HCT116 (cell line): ENCODE measurements around the gene RHBDD1. TPM values are rescaled to one million over a fixed set of nuclear protein-coding genes. Genes with fewer than 3 reads are reported as not detected.

ENCODE experiments used
- ATAC-seq: fragments of 200-7000 bp; cut with Tn5 transposase; 2 replicates; pipeline ENCODE4 v1.9.1; 2020; ENCODE audit warnings: mild to moderate bottlenecking, moderate library complexity
- BruUV-seq: library from RNA; stranded (reverse); fragments of 400-500 nt; replicated peaks from 2 replicates; lab custom pipeline; 2021; lab: Mats Ljungman, UMichigan
- CTCF ChIA-PET: fragments of 300-600 bp; sonication (Branson Sonifier 250); formaldehyde crosslinking; loops from one replicate; lab custom pipeline; 2021; ENCODE audit warnings: antibody characterized with exemption; lab: Charles Lee
- POLR2A ChIA-PET: fragments of 300-600, 350-600 bp; sonication (Branson Sonifier 250); formaldehyde crosslinking; loops from one replicate; lab custom pipeline; 2021; ENCODE audit warnings: antibody characterized with exemption; lab: Charles Lee
- RAD21 ChIA-PET, 2 experiments: fragments of 300-600 bp; sonication (Branson Sonifier 250); formaldehyde crosslinking; loops; one replicate each; lab custom pipeline; 2023; ENCODE audit warnings: low total read pairs in 2 of 2; ENCODE audit not compliant: uncharacterized antibody in 2 of 2, unreplicated experiment in 2 of 2, low non-redundant PET in 1 of 2; lab: Charles Lee
- DNase-seq: peaks from one replicate; pipeline ENCODE4 v3.0.0-alpha.2; 2010; ENCODE audit warnings: low read depth, low spot score
- H2AFZ ChIP-seq: fragments of 200-600 bp; shearing (Covaris generic), sonication (generic); 2 replicates; pipeline ENCODE4 v1.6.1; 2017; ENCODE audit warnings: low read depth, mixed run types, mixed read lengths, antibody characterized with exemption, low read length; ENCODE audit not compliant: poor library complexity, severe bottlenecking
- H3K27ac ChIP-seq: 2 replicates; pipeline ENCODE4 v1.5.1; 2012; ENCODE audit warnings: low read depth, low read length
- H3K27me3 ChIP-seq: fragments of 200-600 bp; sonication (generic); 2 replicates; pipeline ENCODE4 v1.6.1; 2016; ENCODE audit warnings: mixed run types, low read length, mixed read lengths; ENCODE audit not compliant: insufficient read depth
- H3K36me3 ChIP-seq, 2 experiments: fragments of 200-500 bp in 1 of 2; fragments of 200-600 bp in 1 of 2; sonication (Bioruptor generic) in 1 of 2; sonication (generic) in 1 of 2; 2 replicates each; pipeline versions ENCODE4 v1.5.1 to v1.6.1; 2014 to 2016; ENCODE audit warnings: low read length in 2 of 2, inconsistent platforms in 1 of 2, mixed read lengths in 1 of 2, mixed run types in 1 of 2; ENCODE audit not compliant: insufficient read depth in 2 of 2, control insufficient read depth in 1 of 2
- H3K4me1 ChIP-seq, 2 experiments: fragments of 200-600 bp in 1 of 2; sonication (generic) in 1 of 2; 2 replicates each; pipeline versions ENCODE4 v1.5.1 to v1.6.1; 2012 to 2017; ENCODE audit warnings: low read length in 2 of 2, inconsistent platforms in 1 of 2, mild to moderate bottlenecking in 1 of 2, mixed read lengths in 1 of 2, mixed run types in 1 of 2, moderate library complexity in 1 of 2; ENCODE audit not compliant: insufficient read depth in 2 of 2, control insufficient read depth in 1 of 2
- H3K4me2 ChIP-seq: fragments of 200-600 bp; sonication (generic); 2 replicates; pipeline ENCODE4 v1.6.1; 2017; ENCODE audit warnings: mixed run types, low read length, mixed read lengths
- H3K4me3 ChIP-seq, 2 experiments: fragments of 200-600 bp in 1 of 2; sonication (generic) in 1 of 2; replicated peaks in 1 of 2; 2 replicates each; pipeline ENCODE4 v1.5.1; 2011 to 2016; ENCODE audit warnings: low read length in 2 of 2, control low read depth in 1 of 2, low read depth in 1 of 2, mild to moderate bottlenecking in 1 of 2, mixed read lengths in 1 of 2, mixed run types in 1 of 2
- H3K79me2 ChIP-seq: fragments of 200-600 bp; sonication (generic); 2 replicates; pipeline ENCODE4 v1.6.1; 2017; ENCODE audit warnings: mild to moderate bottlenecking, mixed run types, low read length, moderate library complexity, mixed read lengths; ENCODE audit not compliant: insufficient read depth
- H3K9ac ChIP-seq: fragments of 200-600 bp; sonication (generic); 2 replicates; pipeline ENCODE4 v1.6.1; 2016; ENCODE audit warnings: low read length, mixed read lengths
- H3K9me2 ChIP-seq: fragments of 200-600 bp; sonication (generic), shearing (Covaris generic); 2 replicates; pipeline ENCODE4 v1.6.1; 2017; ENCODE audit warnings: mixed run types, mild to moderate bottlenecking, moderate library complexity; ENCODE audit not compliant: insufficient read depth
- H3K9me3 ChIP-seq, 2 experiments: fragments of 200-500 bp in 1 of 2; fragments of 200-600 bp in 1 of 2; sonication (Bioruptor generic) in 1 of 2; sonication (generic) in 1 of 2; 2 replicates each; pipeline ENCODE4 v1.6.1; 2014 to 2017; ENCODE audit warnings: low read length in 2 of 2, mixed read lengths in 2 of 2, inconsistent platforms in 1 of 2, low read depth in 1 of 2, mild to moderate bottlenecking in 1 of 2, mixed run types in 1 of 2, moderate library complexity in 1 of 2; ENCODE audit not compliant: control insufficient read depth in 1 of 2, insufficient read depth in 1 of 2
- H4K20me1 ChIP-seq: fragments of 200-600 bp; sonication (generic), shearing (Covaris generic); 2 replicates; pipeline ENCODE4 v1.6.1; 2017; ENCODE audit warnings: mixed run types, mild to moderate bottlenecking, moderate library complexity; ENCODE audit not compliant: insufficient read depth
- CTCF ChIP-seq, 3 experiments: fragments of 200-600 bp in 1 of 3; sonication (generic) in 1 of 3; IDR thresholded peaks in 2 of 3; conservative IDR thresholded peaks in 1 of 3; 2 replicates each; pipeline ENCODE4 v1.5.1; 2012 to 2017; ENCODE audit warnings: low read depth in 2 of 3, low read length in 2 of 3, antibody characterized with exemption in 1 of 3, borderline replicate concordance in 1 of 3, control low read depth in 1 of 3, mild to moderate bottlenecking in 1 of 3, mixed read lengths in 1 of 3, mixed run types in 1 of 3, moderate library complexity in 1 of 3; ENCODE audit not compliant: insufficient read depth in 1 of 3
- FOSL1 ChIP-seq: IDR thresholded peaks from 2 replicates; pipeline ENCODE4 v1.6.1; 2012; ENCODE audit warnings: low read depth
- JUND ChIP-seq: IDR thresholded peaks from 2 replicates; pipeline ENCODE4 v1.6.1; 2012
- POLR2AphosphoS5 ChIP-seq: IDR thresholded peaks from 2 replicates; pipeline ENCODE4 v1.6.1; 2011; ENCODE audit warnings: mild to moderate bottlenecking, low read depth, low read length, moderate library complexity
- SIN3A ChIP-seq: IDR thresholded peaks from 2 replicates; pipeline ENCODE4 v1.6.1; 2012; ENCODE audit warnings: low read depth
- TCF7L2 ChIP-seq: IDR thresholded peaks from 2 replicates; pipeline ENCODE4 v1.7.0; 2011; ENCODE audit warnings: borderline replicate concordance, inconsistent platforms; ENCODE audit not compliant: insufficient read depth, insufficient read length; ENCODE audit errors: extremely low read depth
- ZNF274 ChIP-seq: fragments of 200-500 bp; sonication (Bioruptor generic); IDR thresholded peaks from 2 replicates; pipeline ENCODE4 v1.6.1; 2014; ENCODE audit warnings: mild to moderate bottlenecking, low read depth, low read length, inconsistent platforms
- intact Hi-C: fragments of 100-400 bp; cut with micrococcal nuclease; formaldehyde crosslinking; loops from 2 replicates; pipeline ENCODE4 v1.10.0; 2022
- total RNA-seq: library from RNA; stranded (reverse); gene quantifications from one replicate; pipeline ENCODE4 v1.2.1, GENCODE V29; 2021; ENCODE audit not compliant: unreplicated experiment

The RHBDD1 gene
- total RNA-seq, 1 experiment from 2014 or later: 73.8 TPM

DNA sequence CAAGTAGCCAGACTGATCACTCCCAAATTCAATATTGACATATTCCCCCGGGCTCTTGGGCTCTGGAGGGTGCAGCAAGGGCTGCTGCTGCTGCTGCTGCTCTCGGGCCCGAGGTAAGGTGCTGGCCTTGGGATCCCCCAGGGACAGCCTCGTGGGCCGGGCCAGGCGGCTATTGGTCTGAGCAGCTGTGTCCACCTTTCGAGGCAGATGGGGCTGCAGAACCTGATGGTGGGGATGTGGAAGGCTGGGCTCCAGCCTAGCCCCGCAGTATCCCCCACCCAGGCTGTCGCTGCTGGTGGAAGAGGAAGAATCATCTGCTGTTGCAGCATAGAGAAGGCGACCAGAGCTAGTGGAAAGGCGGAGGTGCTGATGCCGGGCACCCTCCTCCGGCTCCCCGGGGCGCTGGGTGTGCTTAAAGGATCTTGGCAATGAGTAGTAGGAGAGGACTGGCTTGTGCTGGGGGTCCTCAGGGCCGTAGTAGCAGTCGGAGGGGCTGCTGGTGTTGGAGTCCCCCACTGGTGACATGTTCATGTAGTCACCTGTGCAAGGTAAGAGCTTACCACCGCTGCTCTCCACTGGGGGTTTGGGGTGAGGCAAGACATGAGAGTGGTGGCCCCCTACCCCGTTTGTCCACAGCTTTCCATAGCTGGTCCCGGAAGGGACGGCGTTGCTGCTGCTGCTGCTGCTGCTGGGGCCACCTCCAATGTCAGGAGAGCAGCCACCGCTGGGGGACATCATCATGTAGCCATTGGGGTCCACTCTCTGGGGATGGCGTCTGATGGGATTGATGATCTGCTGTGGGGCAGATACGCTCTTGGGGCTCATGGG is 39.6 kb upstream of the RHBDD1 start:
- no peak overlapping the region for H2AFZ ChIP-seq
- ChIA-PET POLR2A (no interaction called here), RAD21 (no interaction called here), CTCF (interaction anchor here (1.0 kb wide), 1 partner anchor 581 kb away, joined by 4 read pairs; no protein-coding TSS in a partner anchor)
- no peaks in the 10 kb centered on the region for H3K9me2 ChIP-seq
- ATAC-seq (no peak), DNase-seq (no peak)
- H4K20me1 ChIP-seq: no peaks in the 10 kb centered on the region
- peaks cover 12 to 66% of the 10 kb centered on the region in 2 experiments; a peak in 3 of 4 replicates for H3K4me1 ChIP-seq
- peaks cover 0 to 22% of the 10 kb centered on the region in 2 experiments; a peak in 1 of 4 replicates for H3K9me3 ChIP-seq
- no peaks in the 10 kb centered on the region for H3K27me3 ChIP-seq
- intact Hi-C loops: no loop called here
- TF ChIP-seq FOSL1 (no peak), POLR2AphosphoS5 (no peak; the same call in 1 of the 2 replicates), TCF7L2 (no peak), ZNF274 (no peak), SIN3A (no peak)
- no peak overlapping the region for H3K4me2 ChIP-seq
- BruUV-seq: no TSS peak
- H3K9ac ChIP-seq: no peak overlapping the region
- H3K36me3 ChIP-seq: peaks cover 6 to 65% of the 10 kb centered on the region in 2 experiments; a peak in 2 of 4 replicates
- peak overlapping the region; percentile 88 for H3K27ac ChIP-seq
- H3K79me2 ChIP-seq: peaks cover 89% of the 10 kb centered on the region
- no peak overlapping the region for H3K4me3 ChIP-seq

DNA sequence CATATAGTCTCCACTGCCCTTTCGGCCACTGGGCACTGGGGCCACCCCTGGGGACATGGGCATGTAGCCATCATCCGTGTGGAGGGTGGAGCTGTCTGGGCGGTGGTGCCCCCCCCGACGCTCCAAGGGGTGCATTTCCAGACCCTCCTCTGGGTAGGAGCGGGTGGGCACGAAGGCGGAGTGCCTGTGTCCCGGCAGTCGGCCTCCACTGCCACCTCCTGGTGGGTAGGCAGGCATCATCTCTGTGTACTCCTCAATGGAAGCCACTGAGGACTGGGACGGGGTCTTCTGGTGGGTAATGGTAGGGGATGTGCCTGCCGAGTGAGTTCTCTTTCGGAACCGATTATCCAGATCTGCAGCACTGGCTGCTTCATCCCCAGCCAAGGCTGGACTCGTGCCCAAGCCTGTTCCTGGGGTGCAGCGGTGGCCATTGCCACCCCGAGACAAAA is 39.0 kb upstream of the RHBDD1 start:
- ChIA-PET RAD21 (no interaction called here), POLR2A (no interaction called here), CTCF (no interaction called here)
- H3K36me3 ChIP-seq: peaks cover 6 to 64% of the 10 kb centered on the region in 2 experiments; a peak in 1 of 4 replicates
- peaks cover 0 to 22% of the 10 kb centered on the region in 2 experiments; a peak in 1 of 4 replicates for H3K9me3 ChIP-seq
- no peak for ATAC-seq
- H3K79me2 ChIP-seq: peaks cover 85% of the 10 kb centered on the region
- H3K9me2 ChIP-seq: no peaks in the 10 kb centered on the region
- no peak for DNase-seq
- H4K20me1 ChIP-seq: no peaks in the 10 kb centered on the region
- intact Hi-C loops: no loop called here
- peak overlapping the region; percentile 88 for H3K27ac ChIP-seq
- no peak overlapping the region for H2AFZ ChIP-seq
- H3K4me1 ChIP-seq: peaks cover 14 to 73% of the 10 kb centered on the region in 2 experiments; a peak in 3 of 4 replicates
- H3K4me3 ChIP-seq: no peak overlapping the region
- H3K27me3 ChIP-seq: no peaks in the 10 kb centered on the region
- H3K4me2 ChIP-seq: no peak overlapping the region
- TF ChIP-seq CTCF (IDR thresholded peaks at IDR 0.05 in 2 of 3, conservative IDR thresholded peaks at IDR 0.05 in 1 of 3; ENCODE audit: borderline replicate concordance in 1 of 3, insufficient read depth in 1 of 3, low read depth in 2 of 3, low read length in 2 of 3): peak in 1 of 3 experiments; percentile 19; a peak in 1 of 6 replicates
- TF ChIP-seq JUND: no peak
- H3K9ac ChIP-seq: no peak overlapping the region
- no TSS peak for BruUV-seq
